Stimulated activated naive CD8-positive, alpha-beta T cell treated with anti-CD3 and anti-CD28 coated beads, Interleukin-15, Interleukin-2, amounts not matched to agents 100 U/mL and 50 U/mL, for 24 hours (primary cell): ENCODE data around the gene NUP205.

Experiments used
- ATAC-seq: fragments of 150-1000 bp; cut with Tn5 transposase; one replicate; pipeline ENCODE4 v1.10.0; 2021
- DNase-seq: peaks from one replicate; pipeline ENCODE4 v3.0.0; 2021

Gene NUP205

GRCh38 chr7:135550196-135550595, 7.5 kb upstream of the NUP205 start:
- DNase-seq = no peak
- no peak for ATAC-seq

GRCh38 chr7:135552148-135552547, 5.6 kb upstream of the NUP205 start:
- ATAC-seq (no peak), DNase-seq (no peak)

GRCh38 chr7:135553346-135553745, 4.4 kb upstream of the NUP205 start:
- DNase-seq (no peak), ATAC-seq (no peak)

- DNase-seq (peak; percentile 68), ATAC-seq (peak; percentile 66)
These were observed 635 bp downstream of the NUP205 start for GRCh38 chr7:135558337-135558767.

GRCh38 chr7:135558881-135559280, 1.2 kb downstream of the NUP205 start:
- no peak for ATAC-seq
- no peak for DNase-seq

- no peak for DNase-seq
- no peak for ATAC-seq
These were observed 2.9 kb downstream of the NUP205 start for GRCh38 chr7:135560631-135561030.

- DNase-seq (no peak), ATAC-seq (no peak)
These were observed 5.0 kb downstream of the NUP205 start for GRCh38 chr7:135562720-135563119.

- ATAC-seq (no peak), DNase-seq (no peak)
These were observed 14.1 kb downstream of the NUP205 start for GRCh38 chr7:135571834-135572233.

GRCh38 chr7:135573541-135573940, 15.8 kb downstream of the NUP205 start:
- DNase-seq = no peak
- no peak for ATAC-seq

GRCh38 chr7:135575296-135575695, 17.6 kb downstream of the NUP205 start:
- DNase-seq (no peak), ATAC-seq (no peak)

GRCh38 chr7:135578569-135578968, 20.9 kb downstream of the NUP205 start:
- DNase-seq (no peak), ATAC-seq (no peak)

- ATAC-seq (no peak), DNase-seq (no peak)
These were observed 26.9 kb downstream of the NUP205 start for GRCh38 chr7:135584362-135585353.

- DNase-seq (no peak), ATAC-seq (no peak)
These were observed 39.6 kb downstream of the NUP205 start for GRCh38 chr7:135597181-135597925.

- ATAC-seq (no peak), DNase-seq (no peak)
These were observed 40.2 kb downstream of the NUP205 start for GRCh38 chr7:135597926-135598305.

- DNase-seq (no peak), ATAC-seq (no peak)
These were observed 41.8 kb downstream of the NUP205 start for GRCh38 chr7:135599471-135599870.

GRCh38 chr7:135600226-135600625, 42.5 kb downstream of the NUP205 start:
- no peak for ATAC-seq
- DNase-seq = no peak

GRCh38 chr7:135601182-135601581, 43.5 kb downstream of the NUP205 start:
- no peak for DNase-seq
- ATAC-seq = no peak

- no peak for DNase-seq
These were observed 44.6 kb downstream of the NUP205 start for GRCh38 chr7:135602304-135602703.

GRCh38 chr7:135616136-135616535, 58.4 kb downstream of the NUP205 start:
- no peak for DNase-seq
- no peak for ATAC-seq

More at GRCh38 chr7:135602304-135602703, 44.6 kb downstream of the NUP205 start:
- ATAC-seq = no peak

- DNase-seq = no peak
These were observed 60.1 kb downstream of the NUP205 start for GRCh38 chr7:135617781-135618180.

GRCh38 chr7:135618510-135618909, 60.8 kb downstream of the NUP205 start:
- ATAC-seq = no peak
- DNase-seq = no peak

More at GRCh38 chr7:135617781-135618180, 60.1 kb downstream of the NUP205 start:
- no peak for ATAC-seq

GRCh38 chr7:135620447-135620846, 62.7 kb downstream of the NUP205 start:
- ATAC-seq (no peak), DNase-seq (no peak)
